ENCODE measurements around the gene SMARCA2. TPM values are rescaled to one million over a fixed set of nuclear protein-coding genes. Genes with fewer than 3 reads are reported as not detected.

Gene SMARCA2
- total and polyA plus RNA-seq, 4 donors, result 18.8 to 67.0 (median 41.1) TPM

GRCh38 chr9:2161661-2162060 is 146.5 kb downstream of the SMARCA2 start:
- H3K4me1 ChIP-seq (ENCODE audit: control insufficient read depth in 4 of 4, insufficient read depth in 4 of 4, low read length in 3 of 4), result peaks cover 0 to 17% (median 2%) of the 10 kb centered on the region in 4 donors
- TF ChIP-seq HNF4G (IDR thresholded peaks at IDR 0.05) (no peak), HNF4A (conservative IDR thresholded peaks at IDR 0.05) (no peak), RAD21 (IDR thresholded peaks at IDR 0.05) (no peak), REST (IDR thresholded peaks at IDR 0.05) (no peak), TAF1 (conservative IDR thresholded peaks at IDR 0.05) (no peak), GABPA (IDR thresholded peaks at IDR 0.05 in 1 of 2, conservative IDR thresholded peaks at IDR 0.05 in 1 of 2) (no peak), ZBTB33 (IDR thresholded peaks at IDR 0.05) (no peak), YY1 (IDR thresholded peaks at IDR 0.05) (no peak), RXRA (IDR thresholded peaks at IDR 0.05) (no peak), CTCF (IDR thresholded peaks at IDR 0.05; ENCODE audit: low read depth, low read length, missing input control) (no peak), FOXA1 (IDR thresholded peaks at IDR 0.05) (no peak), FOXA2 (IDR thresholded peaks at IDR 0.05) (no peak), ATF3 (IDR thresholded peaks at IDR 0.05) (no peak), SP1 (IDR thresholded peaks at IDR 0.05) (no peak), EGR1 (IDR thresholded peaks at IDR 0.05; ENCODE audit: low read depth in 2 of 2) (no peak), MAX (IDR thresholded peaks at IDR 0.05) (no peak), NR2F2 (IDR thresholded peaks at IDR 0.05) (no peak)

More at GRCh38 chr9:2161661-2162060, 146.5 kb downstream of the SMARCA2 start:
- 89% methylated on average over 13 of the region's 13 CpGs for WGBS
- peaks cover 0 to 22% (median 20%) of the 10 kb centered on the region in 4 donors for H3K36me3 ChIP-seq (ENCODE audit: control insufficient read depth in 4 of 4, insufficient read depth in 3 of 4, low read depth in 1 of 4, low read length in 3 of 4)
- H3K27me3 ChIP-seq (ENCODE audit: control insufficient read depth in 4 of 4, insufficient read depth in 4 of 4, low read length in 3 of 4), result no peaks in the 10 kb centered on the region
- no peak for DNase-seq (ENCODE audit: low spot score)
- H3K27ac ChIP-seq (ENCODE audit: low read depth in 1 of 2, low read length in 2 of 2), result no peak overlapping the region
- no peaks in the 10 kb centered on the region for H3K9me3 ChIP-seq (ENCODE audit: control insufficient read depth in 4 of 4, low read length in 3 of 4)
- no peak overlapping the region for H3K4me3 ChIP-seq (ENCODE audit: low read depth in 1 of 3, low read length in 3 of 3)
- H3K9ac ChIP-seq (ENCODE audit: low read depth in 1 of 2, low read length in 2 of 2), result no peak overlapping the region

Data from liver (tissue), 9 donors.